Superior temporal gyrus (tissue), 1 donor: ENCODE measurements around the gene SPRR2G.
"Not testable (repeated sequence)": the region's sequence is repeated elsewhere in the genome, so short reads cannot be mapped to it uniquely, and the experiment has no call there.

Experiments
- DNase-seq: peaks from one replicate; pipeline ENCODE4 v3.0.0-alpha.2; 2016; ENCODE audit errors: extremely low spot score

Gene SPRR2G

DNA sequence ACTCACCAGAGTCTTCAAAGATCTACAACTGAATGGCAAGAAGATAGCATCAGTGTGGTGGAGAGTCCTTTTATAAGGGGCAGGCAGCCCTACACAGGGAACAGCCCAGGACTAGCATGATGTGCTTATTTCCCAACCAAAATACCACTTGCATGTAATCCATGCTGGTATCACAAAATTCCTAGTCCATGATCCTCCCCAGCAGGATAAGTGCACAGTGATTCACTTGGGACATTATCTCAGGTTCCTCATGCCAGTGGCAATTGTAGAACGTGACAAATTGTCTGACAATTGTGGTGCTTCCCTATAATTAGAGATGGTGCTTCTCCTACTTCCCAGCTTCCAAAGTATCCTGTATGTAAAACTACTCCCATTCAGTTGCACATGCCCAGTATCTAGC lies at the start of gene SPRR2G:
TSS of gene SPRR2G (minus strand) at position 45 of the 400 bp plus-strand sequence. CDS start 780 bp downstream, outside the sequence.
- no peak for DNase-seq

DNA sequence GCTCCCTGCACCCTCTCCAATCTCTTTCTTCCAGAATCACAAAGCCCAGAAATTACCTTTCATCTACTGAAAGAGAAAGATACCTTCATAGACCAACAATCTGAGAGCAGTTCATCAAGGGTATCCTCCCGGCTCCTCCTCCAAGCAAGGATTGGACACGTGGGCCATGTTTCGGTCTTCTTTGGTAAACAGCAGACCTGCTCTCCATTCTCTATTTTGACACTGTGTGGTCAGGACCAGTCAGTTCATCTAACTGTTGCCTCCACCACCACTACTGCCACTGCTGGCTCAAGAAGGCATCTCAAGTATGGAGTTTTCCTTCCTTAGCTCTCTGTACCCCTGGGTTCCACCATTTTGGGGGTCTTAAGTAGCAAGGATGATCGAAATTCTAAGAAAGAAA lies 44.5 kb upstream of the SPRR2G start:
- no peak for DNase-seq

DNA sequence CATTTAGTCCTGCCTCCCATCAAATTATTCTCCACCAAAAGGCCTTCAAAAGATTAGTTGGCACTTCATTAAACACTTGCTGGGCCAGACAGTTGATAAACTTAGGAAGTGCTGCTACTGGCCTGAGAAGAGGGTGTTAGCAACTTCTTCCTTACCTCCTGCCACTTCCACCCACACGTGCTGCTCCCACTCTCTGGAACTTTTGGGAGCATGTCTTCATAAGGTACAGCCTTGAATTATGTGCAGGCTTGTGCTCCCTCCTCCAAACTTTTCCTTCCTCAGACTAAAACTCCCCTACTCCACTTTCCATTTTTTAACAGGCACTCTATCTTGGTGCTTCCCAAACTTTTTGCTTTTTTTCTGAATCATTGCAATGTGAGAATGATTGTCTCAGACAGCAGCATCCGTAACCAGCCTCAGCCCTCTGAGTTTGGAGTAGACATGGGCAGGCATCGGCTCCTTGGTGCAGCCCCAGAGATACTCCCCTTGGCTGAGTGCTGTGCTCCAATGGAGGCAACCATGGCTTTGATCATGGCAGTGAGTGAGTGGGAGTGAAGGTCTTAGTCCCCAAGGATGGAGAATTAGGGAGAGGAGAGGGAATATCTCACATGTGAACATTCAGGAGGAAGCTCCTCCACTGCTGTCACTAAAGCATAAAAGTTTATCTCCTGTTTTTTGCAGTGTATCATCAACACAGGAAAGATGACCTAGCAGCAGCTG lies 43.8 kb upstream of the SPRR2G start:
- no peak for DNase-seq

DNA sequence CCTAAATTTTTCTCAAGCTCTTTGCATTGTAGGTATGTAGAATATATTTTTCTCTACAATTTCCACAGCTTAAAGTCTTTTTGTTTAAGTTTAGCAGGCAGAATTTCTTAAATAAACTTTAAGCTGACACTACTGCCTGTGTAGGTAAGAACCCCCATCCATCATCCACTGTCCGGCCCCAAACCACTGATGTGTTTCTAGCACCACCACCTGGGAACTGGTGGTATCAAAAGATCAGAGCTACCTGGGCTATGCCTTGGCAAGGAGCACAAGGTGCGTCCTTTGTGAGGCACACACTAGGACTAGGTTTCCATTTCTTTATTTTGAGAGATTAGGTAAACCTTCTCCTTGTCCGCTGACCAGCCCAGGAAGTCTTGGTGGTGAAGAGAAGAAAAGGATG lies 42.0 kb upstream of the SPRR2G start:
- no peak for DNase-seq

DNA sequence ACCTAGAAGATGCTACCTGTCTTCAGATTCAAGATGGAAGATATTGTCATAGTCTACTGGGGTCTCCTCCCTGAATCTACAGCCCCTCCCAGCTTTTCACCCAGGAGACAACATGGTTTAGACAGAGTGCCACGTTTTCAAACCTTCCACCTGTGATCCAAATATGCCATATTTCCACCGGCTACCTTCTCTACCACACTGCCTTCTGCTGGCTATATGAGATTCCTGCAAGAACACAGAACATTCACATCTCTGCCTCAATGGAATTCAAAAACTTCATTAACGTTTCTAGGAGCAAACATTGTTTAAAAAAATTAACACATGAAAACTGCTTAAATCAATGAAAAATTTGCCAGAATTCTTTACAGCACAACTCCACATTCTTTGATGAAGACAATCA lies 39.7 kb upstream of the SPRR2G start:
- no peak for DNase-seq

DNA sequence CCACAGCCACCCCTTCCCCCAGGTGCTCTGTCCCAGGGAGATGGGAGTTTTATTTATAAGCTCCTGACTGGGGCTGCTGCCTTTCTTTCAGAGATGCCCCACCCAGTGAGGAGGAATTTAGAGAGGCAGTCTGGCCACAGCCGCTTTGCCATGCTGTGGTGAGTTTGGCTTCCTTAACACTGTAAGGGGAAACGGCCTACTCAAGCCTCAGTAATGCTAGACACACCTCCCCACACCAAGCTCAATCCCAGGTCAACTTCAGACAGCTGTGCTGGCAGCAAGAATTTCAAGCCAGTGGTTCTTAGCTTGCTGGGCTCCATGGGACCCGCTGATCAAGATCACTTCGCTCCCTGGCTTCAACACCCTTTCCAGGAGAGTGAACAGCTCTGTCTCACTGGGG lies 37.6 kb upstream of the SPRR2G start:
- DNase-seq = not testable (repeated sequence)

DNA sequence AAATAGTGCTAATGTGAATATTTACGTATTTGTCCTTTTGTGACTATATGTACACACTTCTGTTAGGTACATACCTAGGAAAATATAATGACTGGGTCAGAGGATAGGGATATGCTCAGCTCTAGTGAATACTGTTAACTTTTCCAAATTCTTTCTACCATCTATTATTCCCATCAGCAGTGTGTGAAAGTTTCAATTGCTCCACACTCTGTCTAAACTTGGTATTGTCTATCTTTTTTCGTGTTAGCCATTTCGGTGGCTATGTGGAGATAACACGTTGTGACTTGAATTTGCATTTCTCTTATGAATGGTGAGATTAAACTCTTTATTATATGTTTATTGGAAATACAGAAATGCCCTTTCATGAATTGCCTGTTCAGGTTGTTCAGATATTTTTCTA lies 29.9 kb upstream of the SPRR2G start:
- no peak for DNase-seq

DNA sequence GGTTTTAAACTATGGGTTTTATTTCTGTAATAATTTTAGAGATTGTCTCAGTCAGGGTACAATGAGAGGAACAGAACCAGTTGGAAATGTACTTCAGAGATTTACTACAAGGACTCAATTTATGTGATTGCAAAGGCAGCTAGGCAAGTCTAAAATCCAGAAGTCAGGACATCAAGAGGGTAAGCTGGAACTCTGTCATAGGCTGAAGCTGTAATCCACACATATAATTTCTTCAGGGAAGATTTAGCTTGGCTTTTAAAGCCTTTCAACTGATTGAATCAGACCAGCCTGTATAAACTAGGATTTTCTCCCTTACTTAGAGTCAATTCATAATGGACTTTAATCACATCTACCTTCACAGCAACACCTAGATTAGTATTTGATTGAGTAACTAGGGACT lies 28.2 kb upstream of the SPRR2G start:
- no peak for DNase-seq

DNA sequence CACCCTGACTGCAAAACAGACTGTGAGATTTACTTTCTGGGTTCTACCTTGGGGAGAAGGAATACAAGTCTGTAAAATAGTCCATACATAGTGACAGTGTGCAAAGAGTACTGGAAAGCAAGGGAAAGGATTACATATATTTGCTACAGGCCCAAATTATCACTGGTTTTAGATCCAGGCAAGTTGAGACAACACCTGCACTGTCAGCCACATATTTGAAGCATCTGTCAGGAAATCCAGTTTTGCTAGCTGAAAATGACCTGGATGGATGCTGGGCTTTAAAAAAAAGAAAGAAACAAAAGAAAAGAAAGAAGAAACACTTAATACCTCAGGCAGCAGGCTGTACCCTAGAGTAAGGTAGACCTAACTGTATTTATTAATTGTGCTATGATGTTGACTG lies 23.9 kb upstream of the SPRR2G start:
- DNase-seq = no peak

DNA sequence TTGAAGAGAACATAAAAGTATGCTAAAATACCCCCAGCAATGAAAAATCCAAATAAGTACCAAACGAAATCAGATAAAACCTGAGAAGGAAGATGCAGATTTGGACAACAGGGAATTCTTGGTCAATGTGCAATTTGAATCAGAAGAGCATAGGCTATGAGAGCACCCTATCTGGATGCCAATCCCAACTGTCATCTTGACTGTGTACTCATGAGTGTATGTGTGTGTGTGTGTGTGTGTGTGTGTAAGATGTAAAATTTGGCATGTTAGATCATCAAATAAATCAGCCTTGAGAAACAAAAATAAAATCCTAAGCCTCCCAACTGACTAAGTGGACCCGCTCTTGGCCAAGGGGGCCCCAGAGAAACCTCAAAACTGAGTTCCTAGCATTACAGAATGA lies 18.0 kb upstream of the SPRR2G start:
- DNase-seq = no peak

DNA sequence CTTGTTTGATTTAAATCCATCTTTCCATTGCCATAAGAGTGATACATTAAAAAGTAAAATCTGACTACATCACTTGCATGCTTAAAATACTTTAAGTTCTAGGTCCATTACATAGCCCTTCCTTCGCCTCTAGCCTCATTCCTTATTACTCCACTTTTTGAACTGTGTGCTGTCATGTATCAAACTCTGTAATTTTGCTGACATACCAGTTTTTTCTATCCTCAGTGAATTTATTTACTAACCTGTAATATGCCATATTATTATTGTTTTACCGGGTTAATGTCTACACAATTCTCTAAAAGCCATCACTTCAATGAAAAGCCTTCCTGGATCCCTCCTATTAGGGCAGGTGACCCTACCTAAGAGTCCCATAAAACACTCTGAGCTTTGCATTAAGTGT lies 4.9 kb upstream of the SPRR2G start:
- no peak for DNase-seq

DNA sequence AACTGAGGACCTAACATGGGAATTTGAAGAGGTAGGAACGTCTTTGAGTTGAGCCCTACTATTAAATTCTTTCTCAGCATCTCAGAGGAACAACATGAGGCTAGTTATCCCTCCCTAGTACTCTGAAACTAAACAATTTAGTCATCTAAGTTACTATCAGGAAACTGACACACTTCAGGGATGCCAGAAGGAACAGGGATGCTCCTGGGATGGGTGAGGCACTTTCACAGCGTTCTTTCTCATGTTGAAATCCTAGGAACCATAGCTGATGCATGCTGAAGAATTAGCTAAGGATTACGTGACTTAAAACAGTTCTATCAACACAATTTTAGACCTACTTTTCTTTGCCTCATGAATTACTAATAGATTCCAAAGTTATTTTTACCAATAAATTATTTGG lies 1.8 kb upstream of the SPRR2G start:
- DNase-seq = no peak

DNA sequence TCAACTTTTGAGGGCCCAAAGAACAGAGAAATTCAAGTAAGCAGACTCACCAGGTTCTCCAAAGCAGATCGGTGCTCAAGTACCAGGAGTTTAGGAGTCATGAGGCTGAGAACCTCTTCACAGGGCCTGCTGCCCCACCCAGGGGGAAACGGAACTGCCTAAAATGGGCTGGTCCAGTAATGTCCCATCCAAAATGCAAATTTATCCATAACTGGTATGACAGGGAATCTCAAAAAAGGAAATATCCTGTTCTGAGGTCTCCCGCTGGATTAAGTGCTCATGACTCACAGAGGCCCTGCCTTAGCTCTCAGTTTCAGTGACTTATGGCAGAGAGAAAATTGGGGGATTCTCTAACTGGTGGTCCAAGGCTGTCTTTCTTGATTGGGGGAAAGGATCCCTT lies 9.3 kb downstream of the SPRR2G start:
- no peak for DNase-seq

DNA sequence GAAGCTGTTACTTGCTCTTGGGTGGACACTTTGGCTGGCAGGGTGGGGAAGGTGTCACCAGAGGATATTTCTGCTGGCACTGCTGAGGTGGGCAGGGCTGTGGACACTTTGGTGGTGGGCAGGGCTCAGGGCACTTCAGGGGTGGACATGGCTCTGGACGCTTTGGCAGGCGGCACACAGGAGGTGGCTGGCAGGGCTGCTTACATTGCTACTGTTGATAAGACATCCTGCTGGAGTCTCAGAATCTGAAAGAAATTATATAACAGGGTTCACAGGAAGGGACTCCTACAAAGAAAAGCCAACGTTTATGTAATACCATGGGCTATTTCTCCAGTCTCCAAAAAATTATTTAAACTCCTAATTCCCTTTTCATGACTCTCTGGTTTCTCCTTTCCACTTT lies 10.2 kb downstream of the SPRR2G start:
- no peak for DNase-seq

DNA sequence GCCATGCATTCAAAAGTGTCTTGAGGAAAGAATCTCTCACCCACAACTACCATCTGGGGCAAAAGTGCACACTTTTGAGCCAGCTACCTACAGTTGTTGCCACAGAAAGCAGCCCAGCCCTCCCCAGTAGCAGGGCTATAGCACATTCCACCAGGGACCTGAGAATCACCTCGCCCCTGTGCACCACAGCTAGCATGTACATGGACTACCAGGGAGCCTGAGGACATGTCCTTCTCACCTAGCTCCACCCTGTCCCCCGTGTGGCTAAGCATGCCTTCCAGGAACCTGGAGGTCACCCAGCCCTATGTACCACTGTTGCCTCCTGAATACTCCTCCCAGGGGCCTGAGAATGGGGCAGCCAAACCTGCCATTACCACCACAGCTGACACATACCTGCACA lies 16.9 kb downstream of the SPRR2G start:
- no peak for DNase-seq

DNA sequence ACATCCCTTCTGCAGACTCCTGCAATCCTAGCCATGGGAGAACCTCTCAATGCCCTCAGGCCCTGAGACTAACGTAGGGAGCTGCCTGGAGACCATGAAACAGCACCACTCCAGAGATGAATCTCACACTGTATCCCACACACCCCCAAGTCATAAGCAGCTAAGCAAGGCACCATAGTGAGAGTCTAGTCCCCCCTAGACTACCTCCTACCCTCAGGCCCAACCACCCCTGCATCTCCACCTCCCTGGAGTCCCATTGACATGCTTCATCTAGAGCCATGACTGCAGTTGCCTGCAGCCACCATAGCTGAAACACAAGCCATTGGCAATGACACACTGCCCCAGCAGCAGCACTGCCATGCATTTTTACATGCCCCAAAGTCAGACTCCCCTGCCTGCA lies 17.4 kb downstream of the SPRR2G start:
- DNase-seq = no peak

DNA sequence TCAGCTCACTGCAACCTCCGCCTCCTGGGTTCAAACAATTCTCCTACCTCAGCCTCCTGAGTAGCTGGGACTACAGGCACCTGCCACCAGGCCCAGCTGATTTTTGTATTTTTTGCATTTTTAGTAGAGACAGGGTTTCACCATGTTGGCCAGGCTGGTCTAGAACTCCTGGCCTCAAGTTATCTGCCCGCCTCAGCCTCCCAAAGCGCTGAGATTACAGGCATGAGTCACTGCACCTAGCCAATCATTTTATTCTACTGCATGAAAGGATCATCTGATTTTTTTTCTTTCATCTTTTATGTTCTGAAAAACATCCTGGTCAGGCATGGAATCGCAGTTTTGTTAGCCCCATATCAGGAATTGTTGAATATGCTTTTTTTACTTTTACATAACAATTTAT lies 22.0 kb downstream of the SPRR2G start:
- not testable (repeated sequence) for DNase-seq

DNA sequence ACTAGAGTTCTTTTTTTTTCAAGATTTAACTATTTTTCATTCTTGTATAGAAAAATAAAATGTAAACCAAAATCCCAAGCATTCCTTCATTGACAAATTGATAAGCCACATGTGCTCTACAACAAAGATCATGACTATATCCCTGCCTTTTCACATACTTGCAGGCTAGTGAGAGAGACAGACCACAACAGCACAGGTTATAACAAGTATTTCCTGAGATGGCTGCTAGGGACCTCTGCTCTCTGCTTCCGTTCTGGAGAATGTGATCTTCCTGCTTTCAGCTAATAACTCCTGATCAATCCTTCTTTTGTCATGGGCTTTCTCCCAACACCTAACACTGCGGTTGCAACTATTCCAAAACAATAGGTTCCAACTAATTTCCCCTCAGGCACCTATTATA lies 23.4 kb downstream of the SPRR2G start:
- no peak for DNase-seq

DNA sequence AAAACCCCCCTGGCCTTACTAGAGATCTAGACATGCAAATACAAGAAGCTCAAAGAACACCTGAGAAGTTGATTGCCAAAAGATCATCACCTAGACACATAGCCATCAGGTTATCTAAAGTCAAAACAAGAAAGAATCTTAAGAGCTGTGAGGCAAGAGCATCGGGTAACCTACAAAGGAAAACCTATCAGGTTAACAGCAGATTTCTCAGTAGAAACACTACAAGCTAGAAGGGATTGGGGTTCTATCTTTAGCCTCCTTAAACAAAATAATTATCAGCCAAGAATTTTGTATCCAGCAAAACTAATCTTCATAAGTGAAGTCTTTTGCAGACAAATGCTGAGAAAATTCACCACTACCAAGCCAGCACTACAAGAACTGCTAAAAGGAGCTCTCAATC lies 25.2 kb downstream of the SPRR2G start:
- no peak for DNase-seq

DNA sequence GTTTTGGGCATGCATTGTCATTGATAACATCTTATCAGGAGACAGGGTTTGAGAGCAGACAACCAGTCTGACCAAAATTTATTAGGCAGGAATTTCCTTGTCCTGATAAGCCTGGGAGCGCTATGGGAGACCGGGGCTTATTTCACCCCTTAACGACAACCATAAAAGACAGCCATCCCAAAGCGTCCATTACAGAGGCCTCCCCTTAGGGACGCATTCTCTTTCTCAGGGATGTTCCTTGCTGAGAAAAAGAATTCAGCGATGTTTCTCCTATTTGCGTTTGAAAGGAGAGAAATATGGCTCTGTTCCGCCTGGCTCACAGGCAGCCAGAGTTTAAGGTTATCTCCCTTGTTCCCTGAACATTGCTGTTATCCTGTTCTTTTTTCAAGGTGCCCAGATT lies 26.9 kb downstream of the SPRR2G start:
- not testable (repeated sequence) for DNase-seq

DNA sequence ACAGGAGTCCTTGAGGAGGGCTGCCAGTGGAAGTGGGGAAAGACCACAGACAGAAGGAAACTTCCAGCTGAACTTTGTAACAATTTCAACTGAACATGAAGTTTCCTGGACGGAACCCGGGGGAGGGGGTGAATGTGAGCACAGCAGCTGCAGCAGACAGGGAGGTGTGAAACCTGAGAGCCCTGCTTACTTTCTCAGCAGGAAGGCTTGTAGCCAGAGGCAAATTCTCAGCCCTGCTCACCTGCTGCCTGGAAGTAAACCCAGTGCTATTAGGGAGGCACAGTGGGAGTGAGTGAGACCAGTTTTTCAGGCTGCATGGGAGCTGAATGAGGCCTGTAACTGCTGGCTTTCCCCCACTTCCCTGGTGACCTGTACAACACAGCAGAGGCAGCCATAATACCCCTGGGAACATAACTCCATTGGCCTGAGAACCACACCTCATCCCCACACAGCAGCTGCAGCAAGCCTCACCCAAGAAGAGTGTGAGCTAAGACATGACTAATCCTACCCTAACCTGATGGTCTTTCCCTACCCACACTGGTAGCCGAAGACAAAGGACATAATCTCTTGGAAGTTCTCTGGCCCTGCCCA lies 27.8 kb downstream of the SPRR2G start:
- DNase-seq = no peak

DNA sequence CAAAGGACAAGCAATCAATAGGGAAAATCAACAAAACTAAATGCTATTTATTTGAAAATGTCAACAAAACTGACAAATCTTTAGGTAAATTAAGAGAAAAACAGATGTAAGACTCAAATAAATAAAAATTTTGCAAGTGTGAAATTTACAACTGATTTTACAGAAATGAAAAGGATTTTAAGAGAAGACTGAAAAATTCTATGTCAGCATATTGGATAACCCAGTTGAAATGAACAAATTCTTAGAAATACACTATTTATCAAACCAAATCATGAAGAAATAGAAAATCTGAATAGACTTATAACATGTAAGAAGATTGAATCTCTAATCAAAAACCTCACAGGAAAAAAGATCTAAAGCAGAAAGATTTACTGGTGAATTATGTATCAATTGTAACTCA lies 29.7 kb downstream of the SPRR2G start:
- DNase-seq = no peak

DNA sequence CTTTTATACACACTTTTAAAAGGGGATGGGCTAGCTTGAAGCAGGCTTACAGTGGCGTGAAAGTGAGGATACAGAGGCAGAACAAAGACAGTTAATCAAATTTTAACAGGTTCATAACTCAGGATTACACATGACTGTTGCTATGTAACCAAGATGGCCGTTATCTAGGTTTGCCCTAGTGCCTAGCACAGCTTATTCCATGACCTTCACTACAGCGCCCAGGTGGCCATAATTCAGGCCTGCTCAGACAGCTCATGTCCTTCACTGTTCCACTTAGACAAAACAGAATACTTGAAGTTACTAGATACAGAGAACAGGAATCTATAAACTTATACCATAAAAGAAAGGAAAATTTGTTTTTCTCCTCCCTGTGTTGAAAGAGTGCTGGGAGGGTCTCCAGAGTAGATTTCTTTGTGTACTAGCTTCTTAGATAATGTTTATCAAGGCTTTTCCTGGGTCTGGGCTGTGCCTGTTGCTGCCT lies 31.2 kb downstream of the SPRR2G start:
- no peak for DNase-seq

DNA sequence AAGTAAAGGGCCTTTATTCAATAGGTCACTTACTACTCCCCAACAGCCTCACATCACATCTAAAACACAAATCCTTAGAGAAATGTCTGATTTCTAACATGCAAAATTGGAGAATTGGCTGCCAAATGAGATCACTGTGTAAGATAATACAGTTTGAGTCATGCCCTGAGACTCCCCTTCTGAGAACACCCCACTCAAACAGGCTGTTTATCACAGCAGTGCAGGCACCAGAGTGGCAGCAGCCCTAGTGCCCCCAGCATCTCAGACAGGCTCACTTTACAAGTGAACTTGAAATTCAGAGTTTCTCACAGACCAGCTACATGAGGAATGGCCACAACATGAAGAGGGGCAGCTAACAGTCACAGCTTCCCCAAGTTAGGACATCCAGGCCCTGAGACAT lies 35.4 kb downstream of the SPRR2G start:
- not testable (repeated sequence) for DNase-seq
